H1 (cell line): ENCODE data around the gene FBP1. TPM values are rescaled to one million over a fixed set of nuclear protein-coding genes. Genes with fewer than 3 reads are reported as not detected.

Experiments used
- CTCF ChIA-PET: fragments of 300-600 bp; sonication (Branson Sonifier 250); formaldehyde crosslinking; loops from one replicate; lab custom pipeline; 2021; ENCODE audit not compliant: partially characterized antibody; lab: Charles Lee
- POLR2A ChIA-PET: fragments of 300-600 bp; sonication (Branson Sonifier 250); formaldehyde crosslinking; loops from one replicate; lab custom pipeline; 2021; ENCODE audit warnings: inconsistent platforms; ENCODE audit not compliant: partially characterized antibody; lab: Charles Lee
- DNase-seq, 2 experiments: peaks; one replicate each; pipeline versions ENCODE4 v3.0.0 to v3.0.0-alpha.2; 2010 to 2022; ENCODE audit warnings: low spot score in 2 of 2, low read depth in 1 of 2, mixed read lengths in 1 of 2
- FAIRE-seq: peaks from 2 replicates; lab custom pipeline; 2011; peaks lifted over from hg19 to GRCh38; lab: Jason Lieb, UNC
- H2AFZ ChIP-seq: 2 replicates; pipeline ENCODE4 v1.8.1; 2012; ENCODE audit warnings: low read length, inconsistent platforms
- H2AK5ac ChIP-seq: 2 replicates; pipeline ENCODE4 v1.6.1; 2013; ENCODE audit warnings: low read depth, low read length
- H2BK120ac ChIP-seq: replicated peaks from 2 replicates; pipeline ENCODE3; 2013; ENCODE audit warnings: low read depth, low read length, inconsistent platforms
- H2BK12ac ChIP-seq: 2 replicates; pipeline ENCODE4 v1.6.1; 2013; ENCODE audit warnings: low read depth, low read length
- H2BK15ac ChIP-seq: 2 replicates; pipeline ENCODE4 v1.6.1; 2013; ENCODE audit warnings: low read length
- H2BK20ac ChIP-seq: 2 replicates; pipeline ENCODE4 v1.6.1; 2013; ENCODE audit warnings: low read length
- H2BK5ac ChIP-seq: 2 replicates; pipeline ENCODE4 v1.6.1; 2013; ENCODE audit warnings: low read depth, low read length
- H3K14ac ChIP-seq: 2 replicates; pipeline ENCODE4 v1.6.1; 2013; ENCODE audit warnings: inconsistent platforms; ENCODE audit not compliant: insufficient read length
- H3K18ac ChIP-seq: 2 replicates; pipeline ENCODE4 v1.6.1; 2013; ENCODE audit warnings: low read length; ENCODE audit errors: extremely low read depth
- H3K23ac ChIP-seq: 2 replicates; pipeline ENCODE4 v1.6.1; 2013; ENCODE audit warnings: inconsistent platforms; ENCODE audit not compliant: insufficient read length
- H3K23me2 ChIP-seq: 2 replicates; pipeline ENCODE4 v1.6.1; 2013; ENCODE audit warnings: low read depth, low read length
- H3K27ac ChIP-seq: 2 replicates; pipeline ENCODE4 v1.6.1; 2011; ENCODE audit warnings: low read depth, low read length, inconsistent platforms
- H3K27me3 ChIP-seq, 4 experiments: replicated peaks in 1 of 4; 1 replicate in 1 of 4; 2 replicates in 3 of 4; pipeline versions ENCODE4 v1.6.1 to v1.8.1; 2011 to 2013; ENCODE audit warnings: low read length in 3 of 4, mild to moderate bottlenecking in 3 of 4, inconsistent platforms in 2 of 4, mixed read lengths in 2 of 4, moderate library complexity in 1 of 4; ENCODE audit not compliant: control insufficient read depth in 3 of 4, insufficient read depth in 3 of 4; ENCODE audit errors: extremely low read depth in 1 of 4
- H3K36me3 ChIP-seq, 4 experiments: 2 replicates each; pipeline versions ENCODE4 v1.6.1 to v1.8.1; 2011 to 2013; ENCODE audit warnings: mild to moderate bottlenecking in 4 of 4, low read length in 3 of 4, moderate library complexity in 2 of 4, control low read depth in 1 of 4, inconsistent platforms in 1 of 4; ENCODE audit not compliant: insufficient read depth in 4 of 4, control insufficient read depth in 2 of 4
- H3K4ac ChIP-seq: replicated peaks from 2 replicates; pipeline ENCODE3; 2013; ENCODE audit warnings: low read length, low read depth, mixed read lengths, inconsistent platforms; ENCODE audit not compliant: insufficient read length
- H3K4me1 ChIP-seq, 4 experiments: replicated peaks in 1 of 4; 1 replicate in 1 of 4; 2 replicates in 3 of 4; pipeline versions ENCODE4 v1.6.1 to v1.8.1; 2011 to 2013; ENCODE audit warnings: low read length in 3 of 4, inconsistent platforms in 2 of 4, mixed read lengths in 1 of 4; ENCODE audit not compliant: insufficient read depth in 4 of 4, control insufficient read depth in 3 of 4
- H3K4me2 ChIP-seq, 2 experiments: 2 replicates each; pipeline versions ENCODE4 v1.6.1 to v1.8.1; 2011 to 2013; ENCODE audit warnings: low read depth in 2 of 2, low read length in 2 of 2, control low read depth in 1 of 2, inconsistent platforms in 1 of 2, mild to moderate bottlenecking in 1 of 2; ENCODE audit not compliant: insufficient read depth in 1 of 2
- H3K4me3 ChIP-seq, 4 experiments: fragments of 200-600, 300-600 bp in 1 of 4; sonication (generic), shearing (Covaris generic), sonication (Bioruptor Twin) in 1 of 4; 2 replicates each; pipeline versions ENCODE4 v1.5.1 to v1.8.1; 2011 to 2016; ENCODE audit warnings: low read length in 4 of 4, low read depth in 3 of 4, control low read depth in 2 of 4, inconsistent platforms in 2 of 4, mild to moderate bottlenecking in 2 of 4, mixed read lengths in 1 of 4, moderate library complexity in 1 of 4; ENCODE audit not compliant: insufficient read depth in 2 of 4; ENCODE audit errors: extremely low read depth in 1 of 4
- H3K56ac ChIP-seq: replicated peaks from 2 replicates; pipeline ENCODE3; 2013; ENCODE audit warnings: low read depth, mild to moderate bottlenecking, mixed read lengths, low read length, inconsistent platforms; ENCODE audit not compliant: insufficient read length
- H3K79me1 ChIP-seq: 2 replicates; pipeline ENCODE4 v1.6.1; 2013; ENCODE audit warnings: low read depth, low read length, control low read depth
- H3K79me2 ChIP-seq, 2 experiments: 2 replicates each; pipeline versions ENCODE4 v1.6.1 to v1.8.1; 2012 to 2013; ENCODE audit warnings: low read length in 2 of 2, mild to moderate bottlenecking in 2 of 2, inconsistent platforms in 1 of 2; ENCODE audit not compliant: insufficient read depth in 2 of 2, control insufficient read depth in 1 of 2
- H3K9ac ChIP-seq, 4 experiments: replicated peaks in 1 of 4; 1 replicate in 1 of 4; 2 replicates in 3 of 4; pipeline versions ENCODE4 v1.6.1 to v1.8.1; 2011 to 2013; ENCODE audit warnings: low read depth in 3 of 4, low read length in 3 of 4, control low read depth in 2 of 4, mild to moderate bottlenecking in 2 of 4, moderate library complexity in 2 of 4, inconsistent platforms in 1 of 4; ENCODE audit errors: extremely low read depth in 1 of 4
- H3K9me3 ChIP-seq, 2 experiments: 2 replicates each; pipeline versions ENCODE4 v1.6.1 to v1.8.1; 2012 to 2013; ENCODE audit warnings: mild to moderate bottlenecking in 2 of 2, moderate library complexity in 2 of 2, control low read depth in 1 of 2, inconsistent platforms in 1 of 2, low read depth in 1 of 2, low read length in 1 of 2, mixed read lengths in 1 of 2; ENCODE audit not compliant: insufficient read depth in 2 of 2
- H4K20me1 ChIP-seq, 2 experiments: replicated peaks in 1 of 2; 2 replicates each; pipeline versions ENCODE3 to v1.8.1; 2011 to 2013; ENCODE audit warnings: inconsistent platforms in 2 of 2, low read length in 2 of 2, mild to moderate bottlenecking in 1 of 2; ENCODE audit not compliant: insufficient read depth in 2 of 2, control insufficient read depth in 1 of 2
- H4K5ac ChIP-seq: 2 replicates; pipeline ENCODE4 v1.6.1; 2013; ENCODE audit warnings: low read length, low read depth, mixed read lengths, inconsistent platforms; ENCODE audit not compliant: insufficient read length
- H4K8ac ChIP-seq: 2 replicates; pipeline ENCODE4 v1.8.0; 2013; ENCODE audit warnings: mild to moderate bottlenecking, moderate library complexity, low read length, inconsistent platforms; ENCODE audit not compliant: insufficient read depth; ENCODE audit errors: extremely low read depth
- H4K91ac ChIP-seq: replicated peaks from 2 replicates; pipeline ENCODE3; 2013; ENCODE audit warnings: low read length, mixed read lengths, inconsistent platforms; ENCODE audit not compliant: insufficient read length
- ATF3 ChIP-seq: IDR thresholded peaks from 2 replicates; pipeline ENCODE4 v1.6.1; 2011; ENCODE audit warnings: low read depth, mild to moderate bottlenecking, low read length; ENCODE audit not compliant: insufficient read depth
- BACH1 ChIP-seq: IDR thresholded peaks from 2 replicates; pipeline ENCODE4 v1.6.1; 2012; ENCODE audit warnings: low read length, improper control_type of control experiment
- BRCA1 ChIP-seq: IDR thresholded peaks from 2 replicates; pipeline ENCODE4 v1.6.1; 2012; ENCODE audit warnings: low read depth, low read length, improper control_type of control experiment
- CEBPB ChIP-seq: IDR thresholded peaks from 2 replicates; pipeline ENCODE4 v1.6.1; 2012; ENCODE audit warnings: low read depth, low read length
- E2F6 ChIP-seq: IDR thresholded peaks from 2 replicates; pipeline ENCODE4 v1.6.1; 2012; ENCODE audit warnings: inconsistent platforms
- KDM4A ChIP-seq: IDR thresholded peaks from one replicate; pipeline ENCODE4 v1.7.1; 2012; ENCODE audit warnings: low read depth, mild to moderate bottlenecking, moderate library complexity, low read length, inconsistent platforms; ENCODE audit not compliant: severe bottlenecking
- MAFK ChIP-seq: IDR thresholded peaks from 2 replicates; pipeline ENCODE4 v1.6.1; 2012; ENCODE audit warnings: low read depth, mild to moderate bottlenecking, improper control_type of control experiment, low read length
- POLR2A ChIP-seq, 2 experiments: IDR thresholded peaks; 1 replicate in 1 of 2; 2 replicates in 1 of 2; pipeline ENCODE4 v1.6.1; 2011; ENCODE audit warnings: low read depth in 2 of 2, low read length in 2 of 2, mild to moderate bottlenecking in 2 of 2; ENCODE audit errors: control extremely low read depth in 1 of 2
- POLR2AphosphoS5 ChIP-seq: IDR thresholded peaks from 2 replicates; pipeline ENCODE4 v1.6.1; 2011; ENCODE audit warnings: low read depth, low read length
- SIRT6 ChIP-seq: IDR thresholded peaks from one replicate; pipeline ENCODE4 v1.7.1; 2012; ENCODE audit warnings: low read length, inconsistent platforms
- SUZ12 ChIP-seq: fragments of 200-600 bp; sonication (generic); IDR thresholded peaks from 2 replicates; pipeline ENCODE4 v1.6.1; 2012; ENCODE audit warnings: mild to moderate bottlenecking, inconsistent platforms, low read length, moderate library complexity, mixed read lengths
- WGBS, 2 experiments: shearing (Covaris generic) in 1 of 2; methylation state at CpG; one replicate each; pipeline versions ENCODE4 v1.1.6 to v1.1.7; 2013 to 2015; ENCODE audit warnings: low lambda C conversion rate in 2 of 2, mixed read lengths in 2 of 2, inconsistent platforms in 1 of 2, low coverage in 1 of 2, missing lambda C conversion rate in 1 of 2; ENCODE audit not compliant: insufficient replicate concordance in 2 of 2, insufficient coverage in 1 of 2, insufficient read length in 1 of 2; ENCODE audit errors: extremely low coverage in 1 of 2, missing lambda C conversion rate in 1 of 2; 5-methylcytosine and 5-hydroxymethylcytosine counted together
- polyA plus RNA-seq, 7 experiments: library from polyadenylated mRNA; depleted of rRNA in 3 of 7; stranded (reverse) in 5 of 7; unstranded in 2 of 7; fragments of >200 nt in 5 of 7; fragments of 200-250 nt in 2 of 7; gene quantifications; 1 replicate in 5 of 7; 2 replicates in 1 of 7; 4 replicates in 1 of 7; pipeline versions ENCODE4 v1.2.1 to v1.2.3, GENCODE V29; 2011 to 2013; ENCODE audit warnings: missing spikeins in 2 of 7, mixed read lengths in 2 of 7
- total RNA-seq: library from RNA; stranded (reverse); fragmentation: NEBNext Ultra II Directional; extraction: Animal tissue kit (Norgen Biotek cat#: 25700); gene quantifications from 2 replicates; pipeline ENCODE4 v1.2.1, GENCODE V29; 2021

The FBP1 gene
- total and polyA plus RNA-seq, 2 of the 8 experiments (the other 6 are each of a cell fraction or from before 2014, with no cell fraction given): 1.0 to 4.1 TPM

GRCh38 chr9:94577036-94577435, 62.3 kb downstream of the FBP1 start:
- Histone ChIP-seq H2BK12ac (no peak overlapping the region), H2AK5ac (no peak overlapping the region), H4K20me1 (no peaks in the 10 kb centered on the region), H3K27ac (no peak overlapping the region), H3K18ac (no peak overlapping the region), H3K79me2 (no peaks in the 10 kb centered on the region), H2BK5ac (no peak overlapping the region), H3K56ac (no peak overlapping the region), H2BK15ac (no peak overlapping the region), H3K4ac (no peak overlapping the region), H3K79me1 (no peaks in the 10 kb centered on the region), H3K23ac (no peak overlapping the region), H3K9me3 (no peaks in the 10 kb centered on the region; a peak in 1 of 4 replicates), H3K4me2 (no peak overlapping the region), H2BK20ac (no peak overlapping the region), H3K36me3 (no peaks in the 10 kb centered on the region), H3K4me3 (no peak overlapping the region), H2AFZ (no peak overlapping the region), H2BK120ac (no peak overlapping the region), H4K8ac (no peak overlapping the region), H4K5ac (no peak overlapping the region), H3K9ac (no peak overlapping the region), H3K4me1 (no peaks in the 10 kb centered on the region), H3K14ac (no peak overlapping the region), H4K91ac (no peak overlapping the region), H3K23me2 (no peaks in the 10 kb centered on the region), H3K27me3 (no peaks in the 10 kb centered on the region; a peak in 1 of 7 replicates)
- DNase-seq (no peak), FAIRE-seq (no peak)
- 0% methylated on average over 1 of the region's 1 CpG; no CpG with 5 or more reads in 1 of the 2 experiments for WGBS, 2 experiments
- TF ChIP-seq MAFK (no peak), E2F6 (no peak), ATF3 (no peak), SUZ12 (no peak), BACH1 (no peak), KDM4A (no peak), POLR2AphosphoS5 (no peak), SIRT6 (no peak), POLR2A (IDR thresholded peaks at IDR 0.05; ENCODE audit: control extremely low read depth in 1 of 2, low read depth in 2 of 2, low read length in 2 of 2) (no peak), CEBPB (no peak), BRCA1 (no peak)
- ChIA-PET CTCF (interaction anchor here (0.6 to 1.6 kb wide), 5 partner anchors 11 to 554 kb away, joined by 3 to 5 read pairs (median 3); no protein-coding TSS in a partner anchor), POLR2A (interaction anchor here (0.7 to 1.7 kb wide), 3 partner anchors 13 to 61 kb away, joined by 3 read pairs; no protein-coding TSS in a partner anchor)
